NCI-H526 treated with DMSO at 0.1 percent for 48 hours (cell line): ENCODE measurements around the gene PLAAT3.
"Not testable (repeated sequence)": the region's sequence is repeated elsewhere in the genome, so short reads cannot be mapped to it uniquely, and the experiment has no call there.

Source experiments
- DNase-seq: peaks from one replicate; lab custom pipeline; 2025; lab: John Stamatoyannopoulos, UW

PLAAT3 gene

GRCh38 chr11:63609536-63609935 is 4.7 kb downstream of the PLAAT3 start:
- no peak for DNase-seq

DNA sequence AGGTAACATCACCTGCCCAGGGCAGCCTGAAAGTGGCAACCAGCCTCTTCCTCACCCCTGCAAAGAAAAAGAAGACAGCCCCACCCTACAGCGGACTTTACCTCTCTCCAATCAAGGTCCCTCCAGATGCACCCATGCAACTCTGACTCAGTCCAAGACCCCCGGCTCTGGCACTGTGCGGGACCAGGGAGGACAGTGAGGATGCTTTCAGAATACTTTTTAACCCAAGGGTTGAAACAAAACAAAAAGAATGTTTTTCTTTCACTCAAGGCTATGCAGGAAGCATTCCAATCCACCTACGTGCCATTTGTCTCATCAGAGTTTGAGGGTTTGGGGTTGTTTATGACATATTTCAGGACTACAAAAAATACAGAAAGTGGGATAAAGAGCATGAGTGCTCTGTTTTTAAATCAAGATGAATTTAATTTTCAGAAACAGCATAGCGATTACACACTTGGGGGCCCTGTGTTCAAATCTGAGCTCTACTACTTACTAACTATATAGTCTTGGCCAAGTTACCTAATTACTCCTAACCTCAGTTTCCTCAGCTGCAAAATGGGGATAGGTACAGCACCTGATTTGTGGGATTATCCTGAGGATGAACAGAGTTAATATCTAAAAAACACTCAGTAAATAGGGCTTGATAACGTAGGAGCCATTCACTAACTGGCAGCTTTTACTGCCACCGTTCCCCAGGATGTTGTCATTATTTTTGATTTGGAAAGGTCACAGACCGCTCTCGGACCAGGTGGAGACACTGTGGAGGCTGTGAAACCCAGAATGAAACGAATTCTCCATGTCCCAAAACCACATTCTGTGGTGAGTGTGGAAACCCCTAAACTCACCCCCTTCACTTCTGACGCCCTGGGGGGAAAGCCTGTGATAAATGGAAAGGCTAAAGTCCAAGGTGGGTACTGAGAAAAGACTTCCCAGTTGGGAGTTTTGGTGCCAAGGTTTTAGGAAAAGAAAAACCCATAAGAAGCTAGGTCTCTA is 5.6 kb downstream of the PLAAT3 start:
- no peak for DNase-seq

GRCh38 chr11:63603180-63603518 is 11.1 kb downstream of the PLAAT3 start:
- DNase-seq = no peak

DNA sequence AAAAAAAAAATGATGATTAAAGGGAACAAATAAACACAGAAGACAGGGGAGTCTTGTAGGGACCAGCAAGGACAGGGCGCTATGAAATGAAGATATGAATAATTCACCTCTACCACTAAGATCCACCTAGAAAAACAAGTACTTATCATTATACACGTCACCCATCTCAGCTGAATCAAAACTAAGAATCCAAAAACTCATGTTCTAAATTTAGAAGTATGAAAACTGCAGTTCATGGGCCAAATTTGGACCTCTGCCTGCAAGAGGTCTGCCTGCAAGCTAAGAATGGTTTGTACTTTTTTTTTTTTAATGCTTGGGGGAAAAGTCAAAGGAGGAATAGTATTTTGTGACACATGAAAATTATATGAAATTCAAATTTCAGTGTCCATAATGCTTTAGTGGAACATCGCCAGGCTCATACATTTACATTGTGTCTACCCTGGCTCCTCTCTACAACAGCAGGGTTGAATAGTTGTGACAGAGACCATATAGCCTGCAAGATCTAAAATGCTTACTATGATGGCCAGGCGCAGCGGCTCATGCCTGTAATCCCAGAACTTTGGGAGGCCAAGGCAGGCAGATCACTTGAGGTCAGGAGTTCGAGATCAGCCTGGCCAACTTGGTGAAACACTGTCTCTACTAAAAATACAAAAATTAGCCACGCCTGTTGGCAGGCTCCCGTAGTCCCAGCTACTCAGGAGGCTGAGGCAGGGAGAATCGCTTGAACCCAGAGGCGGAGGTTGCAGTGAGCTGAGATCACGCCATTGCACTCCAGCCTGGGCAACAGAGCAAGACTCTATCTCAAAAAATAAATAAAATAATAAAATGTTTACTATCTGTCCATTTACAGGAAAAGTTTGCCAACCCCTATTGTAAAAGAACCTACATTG is 11.7 kb downstream of the PLAAT3 start:
- not testable (repeated sequence) for DNase-seq

DNA sequence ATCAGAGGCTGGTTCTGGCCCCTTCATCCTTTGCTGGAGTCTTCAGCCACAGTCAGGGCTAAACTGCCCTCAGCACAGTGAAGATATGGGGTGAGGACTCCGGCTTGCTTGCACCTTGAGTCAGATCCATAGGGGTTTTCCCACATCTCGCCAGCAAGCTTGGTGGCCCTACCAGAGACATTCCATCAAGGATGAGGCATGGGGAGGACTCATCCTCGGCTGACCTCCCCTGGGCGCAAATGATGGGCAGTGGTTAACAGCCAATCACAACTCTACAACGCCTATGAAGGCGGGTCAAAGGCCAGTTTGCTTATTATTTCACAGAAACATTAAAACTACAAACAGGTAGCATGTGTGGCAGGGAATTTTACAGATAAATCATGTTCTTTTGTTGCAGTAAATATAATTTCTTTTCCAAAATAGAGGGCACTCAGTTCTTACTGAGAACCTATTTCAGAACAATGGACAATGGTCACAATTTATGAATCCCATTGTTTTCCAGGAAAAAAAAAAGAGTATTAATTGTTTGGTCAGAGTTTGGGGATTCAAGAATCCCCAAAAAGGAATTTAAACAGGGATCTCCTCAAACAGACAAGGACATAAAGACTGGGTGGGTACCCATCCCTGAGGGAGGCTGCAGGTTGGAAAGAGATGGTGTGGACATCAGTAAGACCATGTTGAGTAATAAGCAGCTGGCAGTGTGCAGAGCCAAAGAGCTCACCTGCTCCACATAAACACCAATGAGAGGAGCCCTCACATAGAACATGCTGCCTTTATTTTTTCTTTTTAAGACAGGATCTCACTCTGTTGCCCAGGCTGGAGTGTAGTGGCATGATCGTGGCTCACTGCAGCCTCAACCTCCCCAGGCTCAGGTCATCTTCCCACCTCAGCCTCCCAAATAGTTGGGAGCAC is 14.8 kb downstream of the PLAAT3 start:
- no peak for DNase-seq

DNA sequence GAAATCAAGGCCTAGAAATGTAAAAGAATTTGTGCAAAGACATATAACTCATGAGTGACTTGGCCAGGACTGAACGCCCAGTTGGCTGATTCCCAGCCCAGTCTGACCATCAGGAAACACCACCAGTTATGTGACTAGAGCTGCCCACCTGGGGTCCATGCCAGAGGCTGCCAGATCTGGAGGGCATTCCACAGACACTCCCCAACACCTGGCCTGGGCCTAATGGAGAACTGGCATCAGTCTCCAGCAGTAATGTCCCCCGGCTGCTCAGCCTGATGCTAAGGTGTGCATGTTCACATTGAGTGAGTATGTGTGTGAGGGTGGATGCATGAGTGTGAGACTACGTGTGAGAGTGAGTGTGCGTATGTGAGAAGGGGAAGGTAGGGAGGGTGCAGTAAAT is 15.7 kb downstream of the PLAAT3 start:
- DNase-seq = no peak

DNA sequence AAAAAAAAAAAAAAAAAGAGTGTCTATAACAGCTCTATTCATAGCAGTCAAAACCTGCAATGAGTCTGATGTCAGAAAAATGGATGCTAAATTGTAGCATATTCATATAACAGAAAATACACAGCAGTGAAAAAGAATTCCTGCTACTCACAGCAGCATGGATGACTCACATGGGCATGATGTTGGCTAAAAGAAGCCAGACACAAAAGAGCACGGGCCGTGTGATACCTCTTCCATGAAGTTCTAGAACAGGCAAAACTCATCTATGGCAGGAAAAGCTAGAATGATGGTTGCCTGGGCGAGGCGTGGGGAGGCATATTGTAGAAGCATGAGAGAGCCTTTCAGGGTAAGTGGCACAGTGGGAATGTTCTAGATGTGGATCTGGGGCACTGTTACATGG is 18.9 kb downstream of the PLAAT3 start:
- DNase-seq = no peak

- peak; percentile 37 for DNase-seq
Observed at GRCh38 chr11:63592975-63593395, 21.2 kb downstream of the PLAAT3 start.

DNA sequence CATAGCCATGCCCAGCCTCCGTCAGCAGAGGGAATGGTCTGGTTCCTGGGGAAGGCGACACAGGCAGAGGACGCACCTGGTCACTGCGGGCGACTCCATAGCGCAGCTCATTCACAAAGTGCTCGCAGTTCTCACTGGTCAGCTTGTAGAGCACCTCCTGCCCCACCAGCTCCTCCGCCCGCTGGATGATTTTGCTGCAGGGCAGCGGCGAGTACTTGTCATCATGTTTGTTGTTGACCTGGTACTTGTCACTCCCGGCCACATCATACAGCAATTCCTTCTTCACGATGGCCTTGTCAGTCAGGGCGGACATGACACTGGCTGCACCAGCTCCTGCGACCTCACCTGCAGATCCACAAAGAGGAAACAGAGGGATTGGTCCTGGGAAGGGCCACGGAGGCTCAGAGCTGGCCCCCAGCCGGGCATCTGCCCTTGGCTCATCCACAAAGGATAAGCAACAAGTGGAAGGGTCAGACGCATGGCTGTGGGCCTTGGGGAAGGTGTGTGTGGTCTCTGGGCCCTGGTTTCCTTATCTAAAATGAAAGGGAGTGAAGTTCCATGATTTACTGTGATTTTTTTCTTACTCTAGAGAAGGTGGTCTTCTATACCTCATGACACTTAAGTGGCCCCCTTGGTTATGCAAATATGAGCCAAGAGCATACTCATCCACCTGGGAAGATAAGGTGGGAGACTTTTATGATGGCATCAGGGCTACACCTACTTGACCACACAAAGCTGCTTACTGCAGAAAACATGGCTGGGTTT is 24.0 kb downstream of the PLAAT3 start:
- no peak for DNase-seq

- no peak for DNase-seq
Observed at GRCh38 chr11:63589000-63589399, 25.2 kb downstream of the PLAAT3 start.

DNA sequence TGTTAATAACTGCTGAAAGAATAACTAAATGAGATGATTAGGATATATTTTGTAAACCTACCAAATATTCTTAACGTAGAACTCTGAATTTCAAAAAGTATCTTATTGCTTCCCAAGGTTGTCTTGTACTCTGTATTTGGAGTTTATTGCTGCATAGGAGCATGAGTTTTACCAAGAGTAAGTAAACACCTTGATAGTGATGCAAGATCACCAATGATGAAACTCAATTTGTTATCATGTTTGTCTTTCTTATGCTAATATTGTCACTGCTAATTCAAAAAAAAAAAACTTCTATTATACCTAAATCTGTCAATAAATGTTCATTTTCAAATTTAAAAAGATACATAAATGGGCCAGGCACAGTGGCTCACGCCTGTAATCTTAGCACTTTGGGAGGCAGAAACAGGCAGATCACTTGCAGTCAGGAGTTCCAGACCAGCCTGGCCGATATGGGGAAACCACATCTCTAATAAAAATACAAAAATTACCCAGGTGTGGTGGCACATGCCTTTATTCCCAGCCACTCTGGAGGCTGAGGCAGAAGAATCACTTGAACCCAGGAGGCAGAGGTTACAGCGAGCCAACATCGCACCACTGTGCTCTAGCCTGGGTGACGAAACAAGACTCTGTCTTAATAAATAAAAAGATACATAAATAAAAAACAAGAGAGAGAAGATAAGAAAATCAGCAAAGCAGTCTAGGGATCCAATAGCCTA is 27.6 kb downstream of the PLAAT3 start:
- DNase-seq = no peak

- no peak for DNase-seq
Observed at GRCh38 chr11:63583357-63583677, 30.9 kb downstream of the PLAAT3 start.

DNA sequence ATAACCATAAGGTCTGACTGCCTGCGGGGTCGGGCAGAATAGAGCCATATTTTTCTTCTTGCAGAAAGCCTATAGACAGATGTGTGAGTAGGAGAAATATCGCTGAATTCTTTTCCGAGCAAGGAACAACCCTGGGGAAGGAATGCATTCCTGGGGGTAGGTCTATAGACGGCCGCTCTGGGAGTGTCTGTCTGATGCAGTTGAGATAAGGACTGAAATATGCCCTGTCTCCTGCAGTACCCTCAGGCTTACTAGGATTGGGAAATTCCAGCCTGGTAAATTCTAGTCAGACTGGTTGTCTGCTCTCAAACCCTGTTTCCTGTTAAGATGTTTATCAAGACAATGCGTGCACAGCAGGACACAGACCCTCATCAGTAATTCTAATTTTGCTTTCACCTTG is 33.0 kb downstream of the PLAAT3 start:
- not testable (repeated sequence) for DNase-seq

- DNase-seq = not testable (repeated sequence)
Observed at GRCh38 chr11:63578882-63579281, 35.4 kb downstream of the PLAAT3 start.

GRCh38 chr11:63574856-63575602 is 39.2 kb downstream of the PLAAT3 start:
- no peak for DNase-seq

GRCh38 chr11:63573881-63574855 is 40.1 kb downstream of the PLAAT3 start:
- no peak for DNase-seq

- no peak for DNase-seq
Observed at GRCh38 chr11:63572026-63572688, 42.1 kb downstream of the PLAAT3 start.

GRCh38 chr11:63569570-63569969 is 44.7 kb downstream of the PLAAT3 start:
- no peak for DNase-seq
